Liver (tissue), 9 donors: ENCODE results near the gene FBN2. TPM values are rescaled to one million over a fixed set of nuclear protein-coding genes. Genes with fewer than 3 reads are reported as not detected.

Experiments
- DNase-seq: peaks from one replicate; pipeline ENCODE4 v3.0.0-alpha.2; 2017; ENCODE audit warnings: low spot score
- H3K27ac ChIP-seq, 2 donors: one replicate each; pipeline ENCODE4 v1.7.0; 2013; ENCODE audit warnings: inconsistent platforms in 2 of 2, low read length in 2 of 2, control low read depth in 1 of 2, low read depth in 1 of 2, mild to moderate bottlenecking in 1 of 2
- H3K27me3 ChIP-seq, 4 donors: one replicate each; pipeline versions ENCODE4 v1.6.1 to v1.7.0; 2013; ENCODE audit warnings: low read length in 3 of 4, inconsistent platforms in 1 of 4, mild to moderate bottlenecking in 1 of 4, moderate library complexity in 1 of 4; ENCODE audit not compliant: control insufficient read depth in 4 of 4, insufficient read depth in 4 of 4
- H3K36me3 ChIP-seq, 4 donors: one replicate each; pipeline versions ENCODE4 v1.6.1 to v1.7.0; 2013; ENCODE audit warnings: low read length in 3 of 4, mild to moderate bottlenecking in 3 of 4, low read depth in 1 of 4, moderate library complexity in 1 of 4; ENCODE audit not compliant: control insufficient read depth in 4 of 4, insufficient read depth in 3 of 4
- H3K4me1 ChIP-seq, 4 donors: one replicate each; pipeline versions ENCODE4 v1.6.1 to v1.7.0; 2013; ENCODE audit warnings: low read length in 3 of 4, mild to moderate bottlenecking in 3 of 4, moderate library complexity in 1 of 4; ENCODE audit not compliant: control insufficient read depth in 4 of 4, insufficient read depth in 4 of 4
- H3K4me3 ChIP-seq, 3 donors: one replicate each; pipeline versions ENCODE4 v1.6.1 to v1.7.0; 2013; ENCODE audit warnings: low read length in 3 of 3, control low read depth in 1 of 3, low read depth in 1 of 3, mild to moderate bottlenecking in 1 of 3
- H3K9ac ChIP-seq, 2 donors: one replicate each; pipeline ENCODE4 v1.7.0; 2013; ENCODE audit warnings: low read length in 2 of 2, mild to moderate bottlenecking in 2 of 2, moderate library complexity in 2 of 2, control low read depth in 1 of 2, low read depth in 1 of 2
- H3K9me3 ChIP-seq, 4 donors: one replicate each; pipeline versions ENCODE4 v1.6.1 to v1.7.0; 2013; ENCODE audit warnings: low read length in 3 of 4; ENCODE audit not compliant: control insufficient read depth in 4 of 4
- ATF3 ChIP-seq: IDR thresholded peaks from 2 replicates; pipeline ENCODE4 v1.6.1; 2016; ENCODE audit warnings: antibody characterized with exemption
- CTCF ChIP-seq: fragments of 150-350 bp; IDR thresholded peaks from 2 replicates; pipeline ENCODE4 v1.5.1; 2017; ENCODE audit warnings: improper control_type of control experiment, low read depth, low read length; ENCODE audit not compliant: missing input control
- EGR1 ChIP-seq, 2 donors: IDR thresholded peaks; 2 replicates each; pipeline ENCODE4 v1.6.1; 2016 to 2018; ENCODE audit warnings: antibody characterized with exemption in 2 of 2, low read depth in 2 of 2
- FOXA1 ChIP-seq: IDR thresholded peaks from 2 replicates; pipeline ENCODE4 v1.6.1; 2016; ENCODE audit warnings: antibody characterized with exemption
- FOXA2 ChIP-seq: IDR thresholded peaks from 2 replicates; pipeline ENCODE4 v1.6.1; 2016; ENCODE audit warnings: antibody characterized with exemption
- GABPA ChIP-seq, 2 donors: IDR thresholded peaks in 1 of 2; conservative IDR thresholded peaks in 1 of 2; 2 replicates each; pipeline ENCODE4 v1.6.1; 2016; ENCODE audit warnings: antibody characterized with exemption in 2 of 2, mild to moderate bottlenecking in 1 of 2, moderate library complexity in 1 of 2
- HNF4A ChIP-seq, 2 donors: conservative IDR thresholded peaks; 2 replicates each; pipeline ENCODE4 v1.6.1; 2016; ENCODE audit warnings: antibody characterized with exemption in 2 of 2, mild to moderate bottlenecking in 2 of 2
- HNF4G ChIP-seq: IDR thresholded peaks from 2 replicates; pipeline ENCODE4 v1.6.1; 2016; ENCODE audit warnings: antibody characterized with exemption
- JUND ChIP-seq, 2 donors: IDR thresholded peaks; 2 replicates each; pipeline ENCODE4 v1.6.1; 2016; ENCODE audit warnings: antibody characterized with exemption in 2 of 2
- MAX ChIP-seq: IDR thresholded peaks from 2 replicates; pipeline ENCODE4 v1.6.1; 2016; ENCODE audit warnings: antibody characterized with exemption
- NR2F2 ChIP-seq: IDR thresholded peaks from 2 replicates; pipeline ENCODE4 v1.6.1; 2016; ENCODE audit warnings: antibody characterized with exemption
- RAD21 ChIP-seq, 2 donors: IDR thresholded peaks; 2 replicates each; pipeline ENCODE4 v1.6.1; 2016; ENCODE audit warnings: antibody characterized with exemption in 2 of 2, mild to moderate bottlenecking in 2 of 2
- REST ChIP-seq: IDR thresholded peaks from 2 replicates; pipeline ENCODE4 v1.6.1; 2016; ENCODE audit warnings: antibody characterized with exemption, mild to moderate bottlenecking
- RXRA ChIP-seq, 2 donors: IDR thresholded peaks; 2 replicates each; pipeline ENCODE4 v1.6.1; 2017 to 2018; ENCODE audit warnings: antibody characterized with exemption in 2 of 2, mild to moderate bottlenecking in 1 of 2
- SP1 ChIP-seq: IDR thresholded peaks from 2 replicates; pipeline ENCODE4 v1.6.1; 2018; ENCODE audit warnings: antibody characterized with exemption, mild to moderate bottlenecking
- TAF1 ChIP-seq: conservative IDR thresholded peaks from 2 replicates; pipeline ENCODE4 v1.6.1; 2016; ENCODE audit warnings: antibody characterized with exemption, mild to moderate bottlenecking
- YY1 ChIP-seq: IDR thresholded peaks from 2 replicates; pipeline ENCODE4 v1.6.1; 2016; ENCODE audit warnings: antibody characterized with exemption, mild to moderate bottlenecking
- ZBTB33 ChIP-seq: IDR thresholded peaks from 2 replicates; pipeline ENCODE4 v1.6.1; 2016; ENCODE audit warnings: antibody characterized with exemption
- WGBS: extraction: QIAGEN DNeasy Blood & Tissue Kit; methylation state at CpG from one replicate; pipeline ENCODE4 v1.1.7; 2013; 5-methylcytosine and 5-hydroxymethylcytosine counted together
- polyA plus RNA-seq, 2 donors: library from polyadenylated mRNA; stranded (reverse) in 1 of 2; unstranded in 1 of 2; fragments of 200-250 nt in 1 of 2; fragments of >200 nt in 1 of 2; fragmentation: Nextera tagmentation in 1 of 2; extraction: Ambion mirVana in 1 of 2; gene quantifications; one replicate each; pipeline versions ENCODE4 v1.2.1 to v1.2.3, GENCODE V29; 2013 to 2015
- total RNA-seq, 2 donors: library from RNA; depleted of rRNA; stranded (reverse); fragments of >200 nt; gene quantifications; one replicate each; pipeline ENCODE4 v1.2.3, GENCODE V29; 2014
- donor health status: healthy.
- donor health status: healthy.
- donor health status: healthy.
- donor health status: healthy.
- donor health status: healthy.

FBN2 gene
- total and polyA plus RNA-seq, 4 donors: 0.08 to 4.1 (median 0.47) TPM

GRCh38 chr5:128541385-128541784, 3.3 kb upstream of the FBN2 start:
- TF ChIP-seq NR2F2: no peak
- no peak for TF ChIP-seq JUND (IDR thresholded peaks at IDR 0.05)
- no peak for TF ChIP-seq MAX
- TF ChIP-seq GABPA (IDR thresholded peaks at IDR 0.05 in 1 of 2, conservative IDR thresholded peaks at IDR 0.05 in 1 of 2): no peak
- no peak for TF ChIP-seq ZBTB33
- no peak for TF ChIP-seq RAD21 (IDR thresholded peaks at IDR 0.05)
- TF ChIP-seq SP1: no peak
- Histone ChIP-seq H3K36me3 (no peaks in the 10 kb centered on the region), H3K4me1 (peaks cover 6 to 22% (median 13%) of the 10 kb centered on the region in 4 donors), H3K4me3 (no peak overlapping the region), H3K27me3 (peaks cover 0 to 8% (median 3%) of the 10 kb centered on the region in 4 donors), H3K9ac (no peak overlapping the region), H3K9me3 (no peaks in the 10 kb centered on the region), H3K27ac (no peak overlapping the region)
- DNase-seq: no peak
- 86% methylated on average over 3 of the region's 3 CpGs for WGBS

- no peak for DNase-seq
- peaks cover 0 to 8% (median 4%) of the 10 kb centered on the region in 4 donors for H3K27me3 ChIP-seq
- peaks cover 6 to 22% (median 13%) of the 10 kb centered on the region in 4 donors for H3K4me1 ChIP-seq
- TF ChIP-seq REST (no peak), YY1 (no peak), HNF4G (no peak), GABPA (IDR thresholded peaks at IDR 0.05 in 1 of 2, conservative IDR thresholded peaks at IDR 0.05 in 1 of 2) (no peak), FOXA1 (no peak), NR2F2 (no peak), ATF3 (no peak), ZBTB33 (no peak), MAX (no peak), RXRA (IDR thresholded peaks at IDR 0.05) (no peak), JUND (IDR thresholded peaks at IDR 0.05) (no peak), SP1 (no peak), EGR1 (IDR thresholded peaks at IDR 0.05; ENCODE audit: low read depth in 2 of 2) (no peak), RAD21 (IDR thresholded peaks at IDR 0.05) (no peak), HNF4A (conservative IDR thresholded peaks at IDR 0.05) (no peak), FOXA2 (no peak), CTCF (no peak), TAF1 (no peak)
- H3K4me3 ChIP-seq: peak overlapping the region in 1 of 3 donors; percentile 46
- H3K36me3 ChIP-seq: no peaks in the 10 kb centered on the region
- H3K27ac ChIP-seq: no peak overlapping the region
- H3K9ac ChIP-seq: no peak overlapping the region
- WGBS: 4% methylated on average over 20 of the region's 20 CpGs
- no peaks in the 10 kb centered on the region for H3K9me3 ChIP-seq
These were observed 989 bp upstream of the FBN2 start for GRCh38 chr5:128539038-128539429.
